Right renal cortex interstitium (tissue), 3 donors: ENCODE results near the gene CDH10. TPM values are rescaled to one million over a fixed set of nuclear protein-coding genes. Genes with fewer than 3 reads are reported as not detected.
A peak's percentile ranks its signal among the peaks of the same experiment; 100 is the strongest.

Experiments used
- DNase-seq, 3 donors: peaks; one replicate each; pipeline ENCODE4 v3.0.0-alpha.2; 2013; ENCODE audit warnings: low read depth in 3 of 3, low spot score in 2 of 3
- polyA plus RNA-seq, 3 donors: library from polyadenylated mRNA; unstranded; fragments of 120-200 nt; gene quantifications; one replicate each; pipeline ENCODE4 v1.2.1, GENCODE V29; 2013; ENCODE audit not compliant: insufficient read length in 3 of 3

Gene CDH10
- polyA plus RNA-seq, 3 donors: 6.3 to 12.0 (median 8.9) TPM

DNA sequence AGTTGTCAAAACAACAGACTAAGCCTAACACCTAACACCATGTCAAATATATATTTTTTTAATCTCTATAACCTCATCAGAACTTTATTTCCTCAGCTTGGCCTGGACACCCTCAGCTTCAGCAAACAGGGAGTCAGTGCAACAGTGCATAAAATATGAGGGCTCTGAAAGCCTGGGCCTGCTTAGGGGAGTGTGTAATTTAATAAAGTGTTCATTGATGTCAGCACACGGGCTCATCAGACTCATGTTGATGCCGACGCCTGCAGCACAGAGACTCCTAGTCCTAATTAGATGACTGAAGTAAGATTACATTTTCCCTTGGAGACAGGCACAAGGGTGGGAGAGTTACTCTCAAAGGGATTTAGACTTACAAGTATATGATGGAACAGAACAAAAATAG lies 37.8 kb downstream of the CDH10 start:
- no peak for DNase-seq

GRCh38 chr5:24602188-24602587 lies 42.6 kb downstream of the CDH10 start:
- DNase-seq: no peak

DNA sequence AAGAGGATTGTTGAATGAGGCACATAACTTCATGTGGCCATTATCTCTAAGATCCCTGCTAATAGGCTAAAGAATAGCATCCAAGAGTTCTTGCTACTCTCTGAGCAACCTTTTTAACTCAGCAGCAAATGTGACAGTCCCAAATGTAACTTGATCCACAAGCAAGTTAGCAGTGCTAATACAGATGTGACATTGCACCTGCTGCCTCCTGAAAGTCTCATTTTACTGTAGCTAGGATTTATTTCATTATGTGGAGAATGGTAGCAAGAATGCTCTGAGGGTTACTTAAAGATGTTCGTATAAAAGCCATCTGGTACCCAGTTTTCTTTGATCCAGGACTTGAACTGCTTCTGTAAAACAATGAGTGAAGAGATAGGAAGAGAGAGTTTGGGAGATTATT lies 45.8 kb downstream of the CDH10 start:
- DNase-seq: no peak

DNA sequence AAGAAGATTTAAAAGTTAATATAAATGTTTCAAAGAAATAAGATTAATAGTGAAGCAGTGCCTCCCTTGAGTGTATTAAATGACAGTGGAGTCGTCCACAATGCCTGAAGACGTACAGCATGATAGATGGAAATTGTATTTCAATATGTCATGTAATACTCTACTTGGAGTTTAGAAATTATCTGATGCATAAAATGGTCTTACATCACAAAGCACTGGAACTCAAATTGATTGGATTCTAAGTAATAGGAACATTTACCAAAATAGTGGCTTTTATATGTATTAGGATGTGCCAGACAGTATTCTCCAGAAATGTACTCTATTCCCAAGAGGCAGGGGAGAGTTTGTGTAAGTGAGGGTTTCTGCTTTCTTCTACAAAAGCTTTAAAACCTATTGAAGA lies 49.4 kb downstream of the CDH10 start:
- DNase-seq: no peak

DNA sequence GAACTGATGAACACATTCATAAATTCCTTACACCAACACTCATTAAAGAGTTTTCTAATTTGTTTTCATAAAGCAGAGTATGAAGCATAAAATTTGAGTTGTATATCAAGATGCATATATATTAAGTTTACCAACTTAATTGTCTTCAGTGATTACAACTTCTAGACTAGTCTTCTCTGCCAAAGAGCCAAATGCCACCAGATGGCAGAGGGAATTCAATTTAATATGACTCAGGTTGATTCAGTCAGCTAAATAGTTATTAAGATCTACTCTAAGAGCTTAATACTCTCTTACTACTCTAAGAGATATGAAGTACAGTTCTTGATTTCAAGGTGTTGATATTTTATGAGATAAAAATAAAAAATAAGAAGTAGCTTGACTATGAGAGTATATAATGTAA lies 53.4 kb downstream of the CDH10 start:
- no peak for DNase-seq

- no peak for DNase-seq
Measured at GRCh38 chr5:24589566-24589965, 55.2 kb downstream of the CDH10 start.

DNA sequence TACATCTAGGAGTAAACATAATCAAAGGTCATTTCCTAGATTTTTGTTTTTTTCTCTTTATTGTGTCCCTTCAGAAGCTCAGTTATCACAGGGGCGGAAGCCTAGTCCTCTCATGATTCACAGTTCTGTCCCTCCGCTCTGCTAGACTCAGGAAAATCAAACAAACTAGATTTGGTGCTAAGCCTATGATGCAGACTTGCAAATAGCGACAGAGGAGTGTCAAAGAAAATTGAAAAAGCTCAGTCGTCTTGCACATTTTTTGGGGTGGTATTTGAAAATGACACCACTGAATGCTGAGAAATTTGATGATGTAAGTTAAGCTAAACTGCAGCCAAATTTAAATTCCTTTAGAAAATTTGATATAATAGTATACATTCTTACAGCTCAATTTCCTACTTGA lies 59.0 kb downstream of the CDH10 start:
- DNase-seq: no peak

- DNase-seq: no peak
Measured at GRCh38 chr5:24571302-24571701, 73.5 kb downstream of the CDH10 start.

GRCh38 chr5:24566933-24567332 lies 77.8 kb downstream of the CDH10 start:
- DNase-seq: no peak

DNA sequence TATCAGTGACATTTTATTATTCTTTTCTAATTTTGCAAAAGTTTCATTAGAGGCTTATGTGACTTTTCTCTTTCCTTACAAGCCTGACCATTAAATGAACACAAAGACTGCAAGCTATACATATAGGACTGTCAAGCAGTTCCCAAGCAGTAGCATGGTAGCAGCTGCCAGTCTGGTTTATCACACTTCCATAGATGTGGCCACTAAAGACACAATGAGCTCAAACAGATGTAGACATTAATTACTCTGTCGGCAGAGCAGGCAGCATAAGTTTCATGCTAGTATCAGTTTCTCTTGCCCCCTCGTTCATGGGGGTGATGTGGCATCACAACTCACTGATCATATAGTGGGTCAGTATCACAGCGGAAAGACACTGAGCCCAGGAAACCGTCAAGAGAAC lies 89.5 kb downstream of the CDH10 start:
- DNase-seq: no peak

- DNase-seq: no peak
Measured at GRCh38 chr5:24547132-24547531, 97.6 kb downstream of the CDH10 start.

DNA sequence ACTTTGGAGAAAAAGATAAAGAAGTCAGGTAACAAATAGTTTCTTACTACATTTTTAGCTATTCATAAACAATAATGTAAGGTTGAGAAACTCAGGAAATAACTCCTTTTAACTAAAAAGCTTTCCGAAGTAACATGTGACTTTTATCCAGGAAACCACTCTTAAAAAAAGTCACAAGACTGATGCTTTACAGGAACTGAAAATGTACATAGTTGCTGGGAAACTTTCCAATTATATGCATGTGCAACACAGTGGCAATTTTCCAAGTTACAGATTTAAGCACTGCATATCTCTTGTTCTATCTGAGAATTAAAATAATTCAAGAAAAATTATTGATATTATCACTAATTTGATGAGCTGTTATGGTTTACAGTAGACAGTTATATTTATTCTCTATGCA lies 105.2 kb downstream of the CDH10 start:
- peak in 2 of 3 donors; percentile 18 to 27 for DNase-seq

GRCh38 chr5:24538346-24538745 lies 106.4 kb downstream of the CDH10 start:
- DNase-seq: no peak

DNA sequence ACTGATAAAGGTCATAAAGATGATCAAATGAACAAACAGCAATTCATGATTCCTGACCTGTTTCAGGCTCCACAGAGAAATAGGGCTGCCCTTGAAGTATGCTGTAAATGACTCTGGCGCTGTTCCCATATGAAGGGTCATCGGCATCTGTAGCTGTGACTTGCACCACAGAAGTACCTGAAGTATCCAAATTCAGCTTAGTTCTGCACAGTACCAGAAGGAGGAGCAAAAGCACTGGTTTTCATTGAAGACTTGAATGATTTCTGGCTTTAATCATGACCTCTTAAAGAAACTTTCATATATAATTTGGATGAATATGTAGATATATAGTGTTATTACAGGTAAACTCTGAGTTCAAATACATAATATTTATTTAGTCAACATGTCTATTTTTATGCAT lies 109.1 kb downstream of the CDH10 start:
- DNase-seq: no peak

GRCh38 chr5:24530906-24531305 lies 113.9 kb downstream of the CDH10 start:
- no peak for DNase-seq

DNA sequence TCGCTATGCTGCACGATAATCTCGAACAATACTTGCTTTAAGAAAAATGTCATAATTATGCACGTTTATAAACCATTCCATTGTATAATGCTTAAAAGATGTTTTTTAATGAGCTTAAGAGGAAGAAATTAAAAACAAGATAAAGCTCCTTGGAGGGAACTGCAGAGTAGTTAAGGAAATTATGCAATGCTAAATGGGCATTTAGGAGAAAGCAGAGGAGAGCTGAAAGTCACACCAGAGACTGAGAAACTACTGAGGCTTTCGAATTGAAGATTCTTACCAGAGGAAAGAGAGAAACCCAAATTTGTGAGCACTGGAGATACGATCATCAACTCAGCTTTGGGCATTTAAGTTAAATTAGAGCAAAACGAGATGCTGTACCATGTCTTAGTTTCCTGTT lies 119.4 kb downstream of the CDH10 start:
- no peak for DNase-seq

DNA sequence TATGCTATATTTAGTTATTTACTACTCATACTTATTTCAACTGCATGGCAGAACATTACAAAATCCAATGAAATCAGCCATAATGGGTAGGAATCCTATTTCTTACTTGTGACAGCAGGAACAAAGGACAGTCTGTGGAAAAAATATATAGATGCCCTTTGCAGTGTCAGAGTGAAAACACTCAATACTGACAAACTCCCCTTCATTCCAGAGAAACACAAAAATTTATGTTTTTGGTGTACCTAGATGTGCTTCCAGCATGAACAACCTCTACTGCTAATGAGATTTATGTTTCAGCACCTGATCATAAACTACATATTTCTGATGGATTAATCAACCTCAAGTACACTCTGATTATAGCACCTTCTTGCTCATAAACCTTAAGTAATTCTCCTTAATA lies 132.4 kb downstream of the CDH10 start:
- DNase-seq: no peak

DNA sequence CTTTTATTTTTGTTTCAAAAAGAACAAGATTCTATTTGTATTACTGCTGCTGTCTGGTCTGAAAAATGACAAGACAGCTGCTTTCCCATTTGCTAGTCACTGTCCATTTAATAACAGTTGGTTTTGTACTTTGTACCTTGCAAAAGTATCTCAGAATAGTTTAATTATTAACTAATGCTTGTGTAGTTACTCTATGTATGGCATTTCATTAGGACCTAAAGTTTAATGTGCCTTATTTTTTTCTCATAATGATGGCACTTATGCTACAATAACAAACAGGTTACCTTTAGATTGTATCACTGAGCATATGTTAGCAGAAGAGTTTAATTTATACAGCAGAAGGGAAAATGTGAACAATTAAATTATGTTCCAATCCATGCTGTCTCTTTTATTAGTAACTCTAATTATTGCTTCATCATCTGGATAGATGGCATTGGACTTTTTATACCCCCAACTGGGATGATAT lies 134.2 kb downstream of the CDH10 start:
- DNase-seq: no peak

DNA sequence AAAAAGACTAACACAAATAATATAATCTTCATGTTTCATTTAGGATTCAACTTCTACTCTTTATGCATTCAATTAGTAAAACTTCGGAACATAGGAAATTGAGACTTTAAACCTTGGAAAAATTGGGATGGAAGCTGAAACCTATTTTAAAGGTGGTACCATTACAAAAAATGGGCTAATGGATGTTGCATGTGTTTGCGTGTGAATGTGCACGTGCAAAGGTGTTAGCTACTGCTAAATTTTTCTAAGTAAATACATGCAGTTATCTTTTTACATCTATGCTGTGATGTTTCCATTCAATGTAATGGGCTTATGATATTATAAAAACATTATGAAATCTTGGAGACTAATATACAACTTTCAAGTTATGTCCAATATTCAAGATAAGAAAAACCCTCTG lies 134.8 kb downstream of the CDH10 start:
- no peak for DNase-seq

- DNase-seq: no peak
Measured at GRCh38 chr5:24505258-24505657, 139.5 kb downstream of the CDH10 start.

GRCh38 chr5:24497591-24498157 lies 147.1 kb downstream of the CDH10 start:
- DNase-seq: no peak

DNA sequence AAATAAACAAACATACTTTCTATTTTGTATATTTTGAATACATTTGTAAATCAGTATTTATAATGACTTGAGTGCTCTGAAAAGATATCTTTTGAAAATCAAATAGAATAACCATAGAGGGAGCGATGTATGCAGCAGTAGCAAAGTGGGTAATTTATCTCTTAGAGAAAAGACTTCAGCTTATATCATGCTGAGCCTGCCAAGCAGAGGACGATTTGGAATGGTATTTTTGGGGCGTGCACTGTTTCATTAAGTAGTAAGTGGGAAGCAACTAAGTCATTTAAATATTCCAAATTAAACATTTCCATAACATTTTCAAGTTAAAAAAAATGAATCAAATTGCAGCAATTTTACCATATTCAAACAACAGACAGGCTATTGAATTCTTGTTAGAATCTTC lies 147.6 kb downstream of the CDH10 start:
- DNase-seq: no peak

DNA sequence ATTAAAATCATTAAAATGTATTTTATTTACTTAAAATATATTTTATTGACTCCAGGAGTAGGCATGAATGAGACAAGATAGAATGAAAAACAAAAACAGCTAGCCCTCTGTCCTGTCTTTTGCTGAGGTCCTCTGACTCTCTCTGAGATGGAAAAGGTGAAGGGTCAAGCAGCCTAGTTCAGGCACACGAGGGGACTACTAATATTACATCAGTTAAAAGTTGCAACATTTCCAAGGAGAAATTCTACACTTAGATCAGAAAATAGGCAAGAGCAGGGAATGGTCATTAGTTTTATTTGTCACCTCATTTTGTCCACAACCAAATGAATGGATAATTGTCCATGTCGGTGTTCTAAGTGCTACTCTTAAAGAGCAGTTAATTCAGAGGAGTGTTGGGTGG lies 148.5 kb downstream of the CDH10 start:
- DNase-seq: no peak
